SW480 (cell line): ENCODE data around the gene SELPLG.
"Not testable (repeated sequence)": the region's sequence is repeated elsewhere in the genome, so short reads cannot be mapped to it uniquely, and the experiment has no call there.

Experiments
- DNase-seq: peaks from one replicate; pipeline ENCODE4 v3.0.0-alpha.2; 2016; ENCODE audit warnings: low spot score

SELPLG gene

GRCh38 chr12:108633534-108634248, at the start of gene SELPLG:
Gene SELPLG, minus strand, starts transcription at chr12:108633894. Its CDS starts 9,587 bp downstream, at chr12:108624307.
- DNase-seq: peak; percentile 43

- DNase-seq: no peak
These were observed 47.6 kb upstream of the SELPLG start for GRCh38 chr12:108681317-108681716.

- DNase-seq: no peak
These were observed 45.5 kb upstream of the SELPLG start for GRCh38 chr12:108679106-108679681.

GRCh38 chr12:108678104-108678730, 44.5 kb upstream of the SELPLG start:
- no peak for DNase-seq

- DNase-seq: no peak
These were observed 43.7 kb upstream of the SELPLG start for GRCh38 chr12:108677381-108677780.

- no peak for DNase-seq
These were observed 43.0 kb upstream of the SELPLG start for GRCh38 chr12:108676707-108677106.

GRCh38 chr12:108675792-108676191, 42.1 kb upstream of the SELPLG start:
- DNase-seq: no peak

- no peak for DNase-seq
These were observed 38.4 kb upstream of the SELPLG start for GRCh38 chr12:108672054-108672453.

GRCh38 chr12:108671110-108671509, 37.4 kb upstream of the SELPLG start:
- DNase-seq: no peak

GRCh38 chr12:108670066-108670631, 36.5 kb upstream of the SELPLG start:
- DNase-seq: no peak

GRCh38 chr12:108668542-108668941, 34.8 kb upstream of the SELPLG start:
- DNase-seq: no peak

- DNase-seq: no peak
These were observed 34.4 kb upstream of the SELPLG start for GRCh38 chr12:108668063-108668462.

- no peak for DNase-seq
These were observed 33.7 kb upstream of the SELPLG start for GRCh38 chr12:108667349-108667748.

- DNase-seq: no peak
These were observed 32.7 kb upstream of the SELPLG start for GRCh38 chr12:108666401-108666881.

- DNase-seq: no peak
These were observed 32.0 kb upstream of the SELPLG start for GRCh38 chr12:108665608-108666202.

GRCh38 chr12:108664338-108665258, 30.9 kb upstream of the SELPLG start:
- peak; percentile 81 for DNase-seq

- DNase-seq: no peak
These were observed 29.8 kb upstream of the SELPLG start for GRCh38 chr12:108663324-108664015.

- not testable (repeated sequence) for DNase-seq
These were observed 24.4 kb upstream of the SELPLG start for GRCh38 chr12:108658115-108658514.

GRCh38 chr12:108657130-108657745, 23.5 kb upstream of the SELPLG start:
- DNase-seq: no peak

GRCh38 chr12:108656247-108656646, 22.6 kb upstream of the SELPLG start:
- DNase-seq: not testable (repeated sequence)
